ENCODE results near the gene BATF3. TPM values are rescaled to one million over a fixed set of nuclear protein-coding genes. Genes with fewer than 3 reads are reported as not detected.

The BATF3 gene
- total RNA-seq, 2 donors from 2014 or later, result 0.96 to 3.3 TPM

GRCh38 chr1:212677573-212677972 is 22.1 kb downstream of the BATF3 start:
- Histone ChIP-seq H3K36me3 (no peaks in the 10 kb centered on the region), H3K27me3 (no peaks in the 10 kb centered on the region), H3K4me3 (no peak overlapping the region), H3K9me3 (no peaks in the 10 kb centered on the region), H3K27ac (no peak overlapping the region), H3K4me1 (no peaks in the 10 kb centered on the region)
- no peak for TF ChIP-seq CTCF (IDR thresholded peaks at IDR 0.05)
- no peak for DNase-seq (ENCODE audit: low spot score)

- no peaks in the 10 kb centered on the region for H3K9me3 ChIP-seq
- H3K4me3 ChIP-seq, result no peak overlapping the region
- H3K4me1 ChIP-seq, result no peaks in the 10 kb centered on the region
- H3K36me3 ChIP-seq, result no peaks in the 10 kb centered on the region
- no peaks in the 10 kb centered on the region for H3K27me3 ChIP-seq
- H3K27ac ChIP-seq, result no peak overlapping the region
- no peak for TF ChIP-seq CTCF (IDR thresholded peaks at IDR 0.05)
- DNase-seq (ENCODE audit: low spot score), result peak; percentile 18
These were observed 22.5 kb downstream of the BATF3 start for GRCh38 chr1:212677136-212677535.

- Histone ChIP-seq H3K27ac (no peak overlapping the region), H3K4me1 (no peaks in the 10 kb centered on the region), H3K4me3 (no peak overlapping the region), H3K27me3 (no peaks in the 10 kb centered on the region), H3K36me3 (no peaks in the 10 kb centered on the region), H3K9me3 (no peaks in the 10 kb centered on the region)
- no peak for TF ChIP-seq CTCF (IDR thresholded peaks at IDR 0.05)
- no peak for DNase-seq (ENCODE audit: low spot score)
These were observed 24.0 kb downstream of the BATF3 start for GRCh38 chr1:212675675-212676074.

- Histone ChIP-seq H3K27ac (no peak overlapping the region), H3K36me3 (no peaks in the 10 kb centered on the region), H3K4me3 (no peak overlapping the region), H3K4me1 (no peaks in the 10 kb centered on the region), H3K9me3 (no peaks in the 10 kb centered on the region), H3K27me3 (no peaks in the 10 kb centered on the region)
- TF ChIP-seq CTCF (IDR thresholded peaks at IDR 0.05), result no peak
- DNase-seq (ENCODE audit: low spot score), result peak; percentile 9
These were observed 24.8 kb downstream of the BATF3 start for GRCh38 chr1:212674872-212675271.

- Histone ChIP-seq H3K4me1 (peaks cover 0 to 15% of the 10 kb centered on the region in 2 donors), H3K27me3 (no peaks in the 10 kb centered on the region), H3K27ac (no peak overlapping the region), H3K4me3 (no peak overlapping the region), H3K9me3 (no peaks in the 10 kb centered on the region), H3K36me3 (no peaks in the 10 kb centered on the region)
- DNase-seq (ENCODE audit: low spot score), result peak; percentile 59
- TF ChIP-seq CTCF (IDR thresholded peaks at IDR 0.05), result no peak
These were observed 28.2 kb downstream of the BATF3 start for GRCh38 chr1:212671342-212672031.

- peaks cover 0 to 21% of the 10 kb centered on the region in 2 donors for H3K4me1 ChIP-seq
- TF ChIP-seq CTCF (IDR thresholded peaks at IDR 0.05), result no peak
- no peaks in the 10 kb centered on the region for H3K36me3 ChIP-seq
- H3K9me3 ChIP-seq, result no peaks in the 10 kb centered on the region
- no peak overlapping the region for H3K27ac ChIP-seq
- no peaks in the 10 kb centered on the region for H3K27me3 ChIP-seq
- H3K4me3 ChIP-seq, result no peak overlapping the region
- peak; percentile 28 for DNase-seq (ENCODE audit: low spot score)
These were observed 28.8 kb downstream of the BATF3 start for GRCh38 chr1:212670882-212671281.

Measured in right atrium auricular region (tissue), 2 donors.